Daoy (cell line): ENCODE measurements around the gene SLC28A1. TPM values are rescaled to one million over a fixed set of nuclear protein-coding genes. Genes with fewer than 3 reads are reported as not detected.
A peak's percentile ranks its signal among the peaks of the same experiment; 100 is the strongest.
"Not testable (repeated sequence)": the region's sequence is repeated elsewhere in the genome, so short reads cannot be mapped to it uniquely, and the experiment has no call there.

Experiments used
- DNase-seq: peaks from one replicate; pipeline ENCODE4 v3.0.0-alpha.2; 2015; ENCODE audit warnings: low read depth
- total RNA-seq: library from RNA; depleted of rRNA; stranded (reverse); fragments of >200 nt; shearing (Covaris generic); gene quantifications from 2 replicates; pipeline ENCODE4 v1.2.3, GENCODE V29; 2014

The SLC28A1 gene
- total RNA-seq, 1 experiment from 2014 or later, result not detected

DNA sequence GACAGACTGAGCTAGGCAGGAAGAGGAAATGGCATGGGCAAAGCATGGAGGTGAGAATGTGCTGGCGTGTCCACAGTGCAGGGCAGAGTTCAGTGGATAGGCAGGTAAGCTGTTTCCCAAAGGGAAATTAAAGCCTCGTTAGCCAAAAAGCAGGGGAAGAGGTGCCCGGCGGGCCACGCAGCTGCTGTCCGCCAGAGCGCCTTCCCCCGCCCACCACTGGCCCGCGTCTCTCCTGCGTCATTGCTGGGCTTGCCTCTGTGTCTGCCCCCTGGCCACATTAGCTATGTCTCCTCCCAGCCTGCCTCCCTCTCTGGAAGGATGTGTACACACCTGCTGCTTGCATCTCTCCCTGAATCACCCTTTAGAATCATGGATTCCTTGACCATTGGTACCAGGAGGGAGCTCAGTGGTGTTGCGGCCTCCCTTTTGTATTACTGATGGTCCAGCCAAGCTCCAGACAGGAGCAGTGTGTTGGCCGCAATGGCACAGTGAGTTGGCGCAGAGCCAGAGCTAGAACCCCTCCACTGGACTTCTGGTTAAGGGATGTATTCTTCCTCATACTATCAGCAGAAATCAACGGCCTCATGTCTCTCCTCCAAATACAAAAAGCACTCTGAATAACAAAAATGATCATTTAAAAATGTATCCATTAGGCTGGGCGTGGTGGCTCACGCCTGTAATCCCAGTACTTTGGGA is 26.6 kb downstream of the SLC28A1 start:
- DNase-seq, result no peak

DNA sequence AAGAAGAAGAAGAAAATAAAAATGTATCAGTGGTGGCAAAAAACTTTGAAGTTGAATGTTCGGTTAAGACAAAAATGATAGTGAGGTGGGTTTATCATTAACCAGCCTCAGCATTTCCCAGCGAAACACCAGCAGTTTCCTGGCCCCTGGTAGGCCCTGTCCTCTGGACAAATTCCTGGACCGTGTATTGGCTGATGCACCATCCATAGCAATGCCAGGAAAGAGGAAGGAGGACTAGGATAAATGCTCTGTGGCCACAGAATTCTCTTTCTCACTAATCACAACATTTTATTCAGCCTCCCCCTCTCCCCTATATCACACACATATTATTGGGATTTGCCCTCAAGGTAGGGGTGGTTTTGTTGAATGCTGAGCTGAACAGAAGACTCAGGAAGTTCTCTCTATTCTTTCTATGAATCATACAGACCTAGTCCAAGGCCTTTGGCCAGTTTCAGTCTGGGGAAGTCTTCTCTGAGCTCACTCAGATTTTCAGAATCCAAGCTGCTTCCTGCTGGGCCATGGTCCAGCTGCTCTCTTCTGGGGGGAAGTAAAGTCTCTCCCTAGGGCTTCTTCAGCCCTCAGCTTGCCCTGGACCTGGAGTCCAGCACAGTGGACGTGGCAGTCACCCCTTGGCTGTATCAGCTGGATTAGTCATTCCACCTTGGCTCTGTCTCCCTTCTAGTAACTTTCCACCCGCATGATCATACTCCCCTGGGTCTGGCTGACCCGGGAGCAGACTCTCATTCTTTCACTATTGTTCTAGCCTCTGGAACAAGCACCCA is 27.6 kb downstream of the SLC28A1 start:
- peak; percentile 57 for DNase-seq

DNA sequence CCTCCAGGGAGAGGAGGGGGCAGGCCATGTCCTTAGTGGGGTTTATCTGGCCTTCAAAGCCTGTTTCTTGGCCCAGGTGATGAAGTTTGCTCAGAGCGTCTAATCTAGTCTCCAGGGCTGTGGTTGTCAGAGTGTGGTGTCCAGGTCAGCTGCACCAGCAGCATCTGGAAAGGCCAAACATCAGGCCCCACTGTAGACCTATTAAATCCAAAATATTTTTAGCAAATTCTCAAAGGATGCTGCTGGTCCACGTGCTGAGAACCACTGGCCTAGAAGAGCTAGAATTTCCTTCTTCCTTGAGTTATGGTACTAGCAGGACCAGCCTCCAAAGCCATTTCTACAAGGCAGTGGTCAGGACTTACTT is 28.9 kb downstream of the SLC28A1 start:
- no peak for DNase-seq

DNA sequence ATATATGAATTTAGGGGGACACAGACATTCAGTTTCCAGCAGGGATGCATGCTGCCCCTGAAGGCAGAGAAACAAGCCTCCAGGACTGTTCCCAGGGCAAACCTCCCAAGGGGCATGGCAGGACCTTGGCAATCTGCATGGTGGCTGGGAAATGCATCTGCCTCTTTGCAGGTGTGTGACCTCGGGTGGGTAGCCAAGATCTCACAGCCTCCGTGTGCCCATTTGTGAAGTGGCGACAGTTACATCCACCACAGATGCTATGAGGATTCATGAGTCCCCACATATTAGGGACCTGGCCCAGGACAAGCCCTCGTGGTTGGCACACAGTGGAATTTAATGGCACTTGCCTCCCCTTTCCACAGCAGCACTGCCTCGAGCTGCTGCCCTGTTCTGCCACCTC is 29.9 kb downstream of the SLC28A1 start:
- DNase-seq, result no peak

DNA sequence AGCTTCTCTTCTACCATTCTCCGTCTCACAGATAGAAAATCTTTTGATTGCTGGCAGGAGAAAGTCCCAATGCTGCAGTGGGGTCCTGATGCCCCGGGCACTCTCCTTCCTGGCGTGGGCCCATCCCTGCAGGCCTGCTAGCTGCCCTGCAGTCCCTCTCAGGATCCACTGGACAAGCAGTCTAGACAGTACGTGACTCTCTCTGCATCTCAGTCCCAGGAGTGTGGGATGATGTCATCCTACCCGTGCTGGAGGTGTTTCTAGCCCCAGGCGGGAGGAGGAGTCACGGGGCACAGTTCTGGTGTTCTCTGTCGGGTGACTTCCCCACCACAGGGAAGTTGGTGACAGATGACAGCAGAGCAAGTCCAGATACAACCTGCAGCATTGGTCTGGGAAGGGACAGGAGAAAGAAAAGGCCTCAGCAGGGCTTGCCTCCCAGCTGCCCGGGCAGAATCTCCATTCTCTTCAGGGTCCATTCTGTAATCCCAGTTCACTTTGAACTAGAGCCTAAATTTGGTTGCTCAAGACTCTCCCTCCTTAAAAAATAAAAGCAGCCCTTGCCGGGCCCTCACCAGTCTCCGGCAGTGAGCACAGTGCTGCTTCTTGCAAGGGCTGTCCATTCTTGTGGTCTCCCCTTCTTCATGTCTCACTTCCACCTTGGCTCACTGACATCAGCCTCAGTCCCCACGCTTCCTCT is 30.6 kb downstream of the SLC28A1 start:
- DNase-seq, result peak; percentile 82

DNA sequence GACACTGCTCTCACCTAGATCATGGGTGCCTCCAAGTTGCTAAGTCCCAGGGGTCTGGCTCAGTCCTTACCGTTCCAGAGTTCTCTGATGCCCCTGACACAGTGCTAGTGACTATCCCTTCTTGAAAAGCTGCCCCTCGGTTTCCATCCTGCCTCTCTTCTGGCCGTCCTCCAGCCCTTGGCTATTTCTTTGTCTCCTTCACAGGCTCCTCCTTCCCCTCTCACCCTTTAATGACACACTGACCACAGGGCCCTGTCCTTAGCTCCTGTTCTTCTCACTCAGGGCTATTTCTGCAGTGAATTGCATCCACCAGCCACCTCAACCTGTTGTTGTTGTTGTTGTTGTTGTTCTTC is 31.1 kb downstream of the SLC28A1 start:
- no peak for DNase-seq

DNA sequence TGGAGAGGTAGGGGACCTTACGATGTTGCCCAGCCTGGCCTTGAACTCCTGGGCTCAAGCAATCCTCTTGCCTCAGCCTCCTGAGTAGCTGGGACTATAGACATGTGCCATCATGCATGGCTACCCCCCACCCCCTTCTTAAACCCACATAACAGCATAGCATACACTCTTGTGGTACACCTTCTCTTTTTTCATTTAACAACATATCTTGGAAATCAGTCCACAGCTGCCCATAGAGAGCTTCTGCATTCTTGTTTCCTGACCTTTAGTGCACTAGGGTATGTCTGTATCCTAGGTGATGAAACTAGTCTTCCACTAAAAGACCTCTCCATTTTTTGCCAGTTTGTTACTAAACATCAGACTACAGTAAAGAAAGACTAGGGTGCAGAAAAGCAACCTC is 33.0 kb downstream of the SLC28A1 start:
- DNase-seq, result no peak

DNA sequence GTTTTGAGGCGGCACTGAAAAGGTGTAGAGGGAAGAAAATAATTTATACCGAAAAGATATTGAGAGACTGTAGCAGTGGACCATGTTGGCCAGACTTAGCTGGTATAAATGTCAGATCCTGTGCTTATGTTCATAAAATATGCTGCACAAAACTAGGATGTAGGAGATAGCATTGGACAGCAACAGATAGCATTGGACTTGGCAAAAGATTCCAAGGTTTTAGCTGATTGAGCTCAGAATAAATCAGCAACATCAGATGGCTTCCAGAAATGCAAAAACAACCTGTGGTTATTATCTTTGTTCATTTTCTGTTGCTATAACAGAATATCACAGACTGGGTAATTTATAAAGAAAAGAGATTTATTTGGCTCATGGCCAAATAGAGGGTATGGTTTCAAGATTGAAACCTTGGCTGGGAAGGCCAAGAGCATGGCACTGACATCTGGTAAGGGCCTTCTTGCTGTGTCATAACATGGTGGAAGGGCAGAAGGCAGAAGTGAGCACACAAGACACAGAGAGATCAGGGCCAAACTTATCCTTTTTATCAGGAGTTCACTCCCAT is 34.7 kb downstream of the SLC28A1 start:
- no peak for DNase-seq

DNA sequence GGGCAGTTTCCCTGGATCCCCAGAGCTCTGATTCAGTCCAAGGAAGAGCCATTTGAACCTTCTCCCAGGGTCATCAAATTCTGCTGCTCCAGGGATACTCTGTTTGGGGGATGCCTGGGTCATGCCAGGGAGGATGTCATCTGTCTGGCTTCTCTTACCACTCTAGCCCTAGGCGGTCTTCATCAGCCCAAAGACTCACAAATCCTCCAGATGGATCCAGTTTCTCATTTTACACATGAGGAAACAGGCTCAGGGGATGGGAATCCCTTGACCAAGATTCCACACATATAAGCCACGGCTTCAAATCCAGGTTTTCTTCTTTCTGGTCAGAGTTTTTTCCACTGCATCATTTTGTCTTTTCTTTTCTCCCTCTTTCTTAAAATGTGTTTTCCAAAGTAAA is 36.7 kb downstream of the SLC28A1 start:
- DNase-seq, result no peak

DNA sequence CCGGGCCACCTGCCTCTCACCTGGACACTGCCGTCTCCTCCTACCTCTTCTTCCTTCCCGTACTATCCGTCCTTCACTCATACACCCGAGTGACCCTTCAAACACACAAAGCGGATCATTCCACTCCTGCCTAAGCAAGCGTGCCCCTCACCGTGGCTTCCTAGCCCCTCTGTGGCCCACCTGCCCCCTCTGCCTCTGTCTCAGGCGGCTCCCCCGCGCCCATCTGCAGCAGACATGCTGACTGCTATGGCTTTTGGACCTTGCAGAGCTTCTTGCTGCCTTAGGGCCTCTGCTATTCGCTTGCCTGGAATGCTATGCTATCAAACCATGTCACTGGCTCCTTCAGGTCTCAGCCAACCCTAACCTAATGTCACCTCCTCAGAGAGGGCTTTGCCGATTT is 38.1 kb downstream of the SLC28A1 start:
- DNase-seq, result no peak

DNA sequence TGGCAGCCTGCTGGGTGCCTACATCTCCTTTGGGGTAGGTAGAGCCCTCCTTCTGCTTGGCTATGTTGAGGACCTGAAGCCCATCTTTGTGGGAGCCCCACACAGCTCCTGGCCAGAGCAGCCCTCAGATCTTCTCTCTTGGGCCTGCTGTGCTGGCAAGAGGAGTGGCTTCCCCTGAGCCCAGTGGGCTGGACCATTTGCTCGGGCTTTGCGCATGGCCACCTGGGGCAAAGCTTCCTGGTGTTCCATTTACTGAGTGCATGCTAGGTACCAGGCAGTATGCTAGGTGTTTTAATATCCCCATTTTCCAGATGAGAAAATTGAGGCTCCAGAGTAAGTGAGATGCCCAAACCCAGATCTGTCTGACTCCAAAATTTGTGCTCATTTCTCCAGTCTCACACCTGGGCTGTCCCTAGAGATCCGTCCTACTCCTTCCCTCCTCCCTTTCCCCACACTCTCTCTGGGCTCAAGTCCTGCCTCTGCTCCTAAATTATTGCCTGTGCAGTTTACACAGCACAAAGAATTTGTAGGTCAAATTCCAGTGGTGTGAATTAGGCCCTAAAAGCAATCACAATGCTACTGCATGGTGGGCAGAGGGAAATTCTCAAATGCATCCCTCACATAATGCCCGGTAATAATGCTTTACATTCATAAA is 39.7 kb downstream of the SLC28A1 start:
- DNase-seq, result no peak

DNA sequence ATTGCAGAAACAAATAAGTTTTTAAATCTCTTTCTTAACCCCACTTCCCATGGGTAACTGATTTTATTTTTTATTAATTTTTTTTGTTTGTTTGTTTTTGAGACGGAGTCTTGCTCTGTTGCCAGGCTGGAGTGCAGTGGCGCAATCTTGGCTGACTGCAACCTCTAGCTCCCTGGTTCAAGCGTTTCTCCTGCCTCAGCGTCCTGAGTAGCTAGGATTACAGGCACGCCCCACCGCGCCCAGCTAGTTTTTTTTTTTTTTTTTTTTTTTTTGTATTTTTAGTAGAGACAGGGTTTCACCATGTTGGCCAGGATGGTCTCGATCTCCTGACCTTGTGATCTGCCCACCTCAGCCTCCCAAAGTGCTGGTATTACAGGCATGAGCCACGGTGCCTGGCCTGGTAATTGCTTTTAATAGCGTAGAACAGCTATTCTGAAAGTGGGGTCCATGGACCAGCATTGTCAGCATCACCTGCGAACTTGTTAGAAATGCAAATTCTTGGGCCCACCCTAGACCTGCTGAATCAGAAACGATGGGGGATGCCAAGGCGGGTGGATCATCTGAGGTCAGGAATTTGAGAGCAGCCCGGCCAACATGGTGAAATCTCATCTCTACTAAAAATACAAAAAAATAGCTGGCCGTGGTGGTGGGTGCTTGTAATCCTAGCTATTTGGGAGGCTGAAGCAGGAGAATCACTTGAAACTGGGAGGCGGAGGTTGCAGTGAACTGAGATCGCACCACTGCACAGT is 40.5 kb downstream of the SLC28A1 start:
- not testable (repeated sequence) for DNase-seq

DNA sequence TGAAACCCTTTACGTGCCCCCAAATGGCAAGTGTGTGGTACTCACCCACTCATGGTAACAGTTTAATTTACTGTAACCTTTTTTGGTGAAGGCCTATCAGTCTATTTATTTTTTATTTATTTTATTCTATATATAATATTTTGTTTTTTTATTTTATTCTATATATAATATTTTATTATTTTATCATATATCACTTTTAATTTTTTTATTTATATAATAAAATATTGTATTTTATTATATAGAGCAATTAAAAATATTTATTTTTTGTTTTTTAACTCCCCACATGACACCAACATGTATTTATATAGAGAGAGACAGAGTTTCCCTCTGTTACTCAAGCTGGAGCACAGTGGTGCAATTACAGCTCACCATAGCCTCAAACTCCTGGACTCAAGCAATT is 41.4 kb downstream of the SLC28A1 start:
- no peak for DNase-seq

DNA sequence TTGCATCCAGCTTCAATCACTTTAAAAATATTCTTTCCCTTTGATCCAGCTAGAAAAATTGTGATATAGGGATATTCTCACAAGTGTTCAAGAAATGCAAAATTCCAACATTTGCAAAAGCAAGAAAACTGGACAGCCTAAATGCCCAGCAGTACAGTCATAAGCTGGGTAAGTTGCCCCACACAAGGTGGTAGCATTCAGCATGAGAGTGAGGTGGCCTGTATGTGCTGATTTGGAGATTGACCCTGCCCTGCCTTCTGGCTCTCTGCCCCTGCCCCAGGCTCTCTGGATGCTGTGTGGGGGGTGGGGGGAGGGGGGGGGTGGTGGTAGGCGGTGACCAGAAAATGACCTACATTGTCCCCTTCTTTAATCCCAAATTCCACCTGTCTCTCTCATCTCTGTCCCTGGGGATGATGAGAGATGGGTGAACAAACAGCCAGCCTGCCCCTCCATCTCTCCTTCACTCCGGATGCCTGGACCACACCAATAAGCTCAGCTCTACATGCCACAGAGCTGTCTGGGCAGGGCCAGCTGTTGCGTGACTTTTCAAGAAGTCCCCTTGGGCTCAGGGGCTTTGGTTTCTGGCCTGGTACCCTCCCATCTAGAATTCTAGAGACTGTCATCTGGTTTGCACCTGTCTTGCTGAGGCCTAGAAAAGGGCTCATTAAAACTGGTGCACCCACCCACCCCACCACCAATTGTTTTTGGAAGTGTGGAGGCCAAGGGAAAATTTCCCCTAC is 42.2 kb downstream of the SLC28A1 start:
- no peak for DNase-seq

DNA sequence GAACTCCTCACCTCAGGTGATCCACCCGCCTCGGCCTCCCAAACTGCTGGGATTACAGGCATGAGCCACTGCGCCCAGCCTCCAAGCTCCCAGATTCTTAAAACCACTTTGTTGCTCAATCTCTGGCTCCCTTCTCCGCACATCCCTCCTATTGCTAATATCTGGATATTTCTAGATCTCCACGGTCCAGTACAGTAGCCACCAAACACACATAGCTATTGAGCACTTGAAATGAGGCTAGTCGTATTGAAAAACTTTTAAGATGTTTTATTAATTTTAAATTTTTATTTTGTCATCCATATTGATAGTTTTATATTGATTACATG is 44.3 kb downstream of the SLC28A1 start:
- DNase-seq, result no peak

DNA sequence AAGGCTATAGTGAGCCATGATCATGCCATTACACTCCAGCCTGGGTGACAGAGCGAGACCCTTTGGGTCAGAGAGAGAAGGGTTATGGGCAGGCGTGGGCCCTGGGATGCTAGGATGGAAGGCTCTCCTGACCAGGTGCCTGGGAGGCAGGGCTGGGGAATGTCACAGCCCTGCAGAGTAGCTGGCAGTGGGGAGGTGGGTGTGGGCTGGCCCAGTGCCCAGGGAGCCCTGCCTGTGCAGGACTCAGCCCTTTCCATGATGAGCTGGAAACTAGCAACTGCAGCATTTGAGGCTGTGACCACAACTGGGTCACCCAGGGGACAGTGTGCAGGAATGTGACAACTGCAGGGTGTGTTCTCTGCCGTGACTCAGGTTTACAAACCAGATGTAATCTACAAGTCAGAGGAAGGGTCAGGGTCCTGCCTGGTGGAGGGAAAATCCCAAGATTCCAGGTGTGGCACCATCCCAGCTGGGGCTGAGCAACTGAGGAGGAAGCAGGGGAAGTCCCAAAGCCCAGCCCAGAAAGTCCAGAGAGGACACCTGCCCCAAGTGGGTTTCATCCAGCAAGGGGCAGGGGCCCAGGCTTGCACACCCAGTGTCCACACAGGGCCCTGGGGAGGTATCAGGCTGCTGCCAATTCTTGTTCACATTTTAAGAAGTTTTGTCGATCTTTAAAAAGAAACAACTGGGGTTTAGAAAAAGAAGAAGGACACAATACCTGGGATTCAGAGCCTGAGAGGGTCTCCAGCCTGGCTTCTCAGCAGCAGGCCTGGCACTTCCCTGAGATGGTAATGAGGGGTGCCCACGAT is 45.5 kb downstream of the SLC28A1 start:
- peak; percentile 66 for DNase-seq

DNA sequence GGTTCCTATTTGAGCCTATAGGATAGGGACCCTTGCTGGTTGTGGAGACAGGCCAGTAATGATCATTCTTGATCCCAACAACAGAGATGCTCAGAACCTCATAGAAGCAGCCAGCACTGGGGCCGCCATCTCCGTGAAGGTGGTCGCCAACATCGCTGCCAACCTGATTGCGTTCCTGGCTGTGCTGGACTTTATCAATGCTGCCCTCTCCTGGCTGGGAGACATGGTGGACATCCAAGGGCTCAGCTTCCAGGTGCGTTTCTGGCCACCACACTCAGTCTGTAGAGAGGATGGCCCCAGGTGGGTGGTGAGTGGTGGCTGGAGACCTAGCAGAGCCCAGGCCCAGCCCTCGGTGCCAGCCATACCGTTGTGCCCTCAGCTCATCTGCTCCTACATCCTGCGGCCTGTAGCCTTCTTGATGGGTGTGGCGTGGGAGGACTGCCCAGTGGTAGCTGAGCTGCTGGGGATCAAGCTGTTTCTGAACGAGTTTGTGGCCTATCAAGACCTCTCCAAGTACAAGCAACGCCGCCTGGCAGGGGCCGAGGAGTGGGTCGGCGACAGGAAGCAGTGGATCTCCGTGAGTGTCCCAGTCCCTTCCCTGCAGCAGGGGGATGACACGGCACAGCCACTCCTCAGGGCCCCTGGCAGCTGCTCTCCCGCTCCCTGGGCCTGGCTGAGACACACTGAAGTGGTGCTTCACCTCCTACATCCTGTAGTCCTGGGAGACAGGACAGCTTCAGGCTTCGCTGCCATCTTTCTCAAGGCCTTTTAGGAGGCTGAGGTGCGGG is 50.7 kb downstream of the SLC28A1 start:
- DNase-seq, result no peak

DNA sequence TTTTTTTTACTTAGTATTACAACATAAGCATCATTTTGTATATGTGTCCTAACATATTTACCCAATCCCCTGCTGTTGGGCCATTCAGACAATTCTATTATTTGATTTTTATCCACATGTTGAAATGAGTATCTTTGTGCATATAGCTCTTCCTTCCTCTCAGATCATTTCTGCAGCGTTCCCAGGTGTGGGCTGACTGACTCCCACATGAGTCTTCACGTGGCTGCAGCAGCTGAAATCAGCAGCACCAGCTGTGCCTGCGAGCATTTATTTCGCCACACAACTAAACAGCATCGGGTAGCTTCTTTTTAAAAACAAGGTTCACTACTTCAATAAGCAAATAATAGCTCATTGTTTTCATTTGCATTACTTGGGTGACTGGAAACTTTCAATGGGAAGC is 52.7 kb downstream of the SLC28A1 start:
- no peak for DNase-seq

DNA sequence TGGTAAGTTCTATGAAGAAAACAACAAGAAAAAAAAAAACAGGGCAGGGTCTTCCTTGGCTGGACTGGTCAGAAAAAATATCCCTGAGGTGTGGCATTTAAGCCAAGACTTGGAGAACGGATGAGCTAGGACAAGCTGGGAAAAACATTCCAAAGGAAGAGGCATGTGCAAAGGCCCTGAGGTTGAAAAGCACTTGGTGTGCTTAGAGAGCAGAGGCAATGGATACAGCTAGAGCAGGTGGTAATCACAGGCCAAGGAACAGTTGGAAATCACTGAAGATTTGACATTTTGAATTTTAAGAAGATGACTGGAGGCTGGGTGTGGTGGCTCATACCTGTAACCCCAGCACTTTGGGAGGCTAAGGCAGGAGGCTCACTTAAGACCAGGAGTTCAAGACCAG is 54.3 kb downstream of the SLC28A1 start:
- no peak for DNase-seq
